ENCODE measurements around the gene GSN. TPM values are rescaled to one million over a fixed set of nuclear protein-coding genes. Genes with fewer than 3 reads are reported as not detected.

Gene GSN
- total RNA-seq, 2 experiments from 2014 or later = 2.6 to 2.7 TPM

GRCh38 chr9:121367306-121368137 lies 99.6 kb downstream of the GSN start:
- peak overlapping the region; percentile 89 for H3K4me3 Mint-ChIP-seq
- peak overlapping the region; percentile 98 for H3K4me3 ChIP-seq (ENCODE audit: low read length)
- no peaks in the 10 kb centered on the region for H3K27me3 Mint-ChIP-seq
- peaks cover 79% of the 10 kb centered on the region for H3K4me1 Mint-ChIP-seq (ENCODE audit: low read depth)
- no peak overlapping the region for H3K27ac ChIP-seq (ENCODE audit: low read depth in 1 of 2, low read length in 2 of 2)
- H3K9me3 ChIP-seq (ENCODE audit: control insufficient read depth in 1 of 2, insufficient read depth in 1 of 2, low read length in 2 of 2) = peaks cover 0 to 3% of the 10 kb centered on the region in 2 experiments
- H3K27me3 ChIP-seq (ENCODE audit: control insufficient read depth in 1 of 2, insufficient read depth in 2 of 2, low read length in 2 of 2) = no peaks in the 10 kb centered on the region
- H3K36me3 ChIP-seq (ENCODE audit: insufficient read depth, low read length) = peaks cover 4% of the 10 kb centered on the region
- ATAC-seq (ENCODE audit: poor library complexity) = no peak
- H3K36me3 Mint-ChIP-seq (ENCODE audit: low read depth) = no peaks in the 10 kb centered on the region
- no peaks in the 10 kb centered on the region for H3K9me3 Mint-ChIP-seq
- TF ChIP-seq CTCF (IDR thresholded peaks at IDR 0.05) = no peak
- H3K4me1 ChIP-seq (ENCODE audit: insufficient read depth, low read length) = peaks cover 16% of the 10 kb centered on the region
- CTCF ChIA-PET = interaction anchor here (2.5 kb wide), 1 partner anchor 47 kb away, joined by 15 read pairs; no protein-coding TSS in a partner anchor
- intact Hi-C loops (cut with DNase I, micrococcal nuclease) = loop anchor here in 1 of 2 experiments (5.0 kb wide), 1 partner anchor 165 kb away; the partner anchor contains the start of gene RAB14
- POLR2A ChIA-PET = interaction anchor here (0.6 to 1.7 kb wide), 2 partner anchors 9 to 623 kb away, joined by 3 to 5 read pairs; no protein-coding TSS in a partner anchor
- peak overlapping the region; percentile 89 for H3K27ac Mint-ChIP-seq
- no peak for DNase-seq

GRCh38 chr9:121368138-121368522 lies 100.2 kb downstream of the GSN start:
- Histone ChIP-seq H3K4me3 (ENCODE audit: low read length) (peak overlapping the region; percentile 98), H3K9me3 (ENCODE audit: control insufficient read depth in 1 of 2, insufficient read depth in 1 of 2, low read length in 2 of 2) (peaks cover 0 to 3% of the 10 kb centered on the region in 2 experiments), H3K36me3 (ENCODE audit: insufficient read depth, low read length) (peaks cover 4% of the 10 kb centered on the region), H3K27me3 (ENCODE audit: control insufficient read depth in 1 of 2, insufficient read depth in 2 of 2, low read length in 2 of 2) (no peaks in the 10 kb centered on the region), H3K27ac (ENCODE audit: low read depth in 1 of 2, low read length in 2 of 2) (no peak overlapping the region), H3K4me1 (ENCODE audit: insufficient read depth, low read length) (peaks cover 16% of the 10 kb centered on the region)
- intact Hi-C loops (cut with DNase I, micrococcal nuclease) = loop anchor here in 1 of 2 experiments (5.0 kb wide), 1 partner anchor 166 kb away; the partner anchor contains the start of gene RAB14
- Mint-ChIP-seq H3K4me3 (peak overlapping the region; percentile 89), H3K36me3 (ENCODE audit: low read depth) (no peaks in the 10 kb centered on the region), H3K27me3 (no peaks in the 10 kb centered on the region), H3K27ac (peak overlapping the region; percentile 89), H3K4me1 (ENCODE audit: low read depth) (peaks cover 79% of the 10 kb centered on the region), H3K9me3 (no peaks in the 10 kb centered on the region)
- DNase-seq = peak in 1 of 14 experiments; percentile 30
- no peak for TF ChIP-seq CTCF (IDR thresholded peaks at IDR 0.05)
- ChIA-PET POLR2A (interaction anchor here (0.7 to 1.7 kb wide), 2 partner anchors 9 to 653 kb away, joined by 3 to 5 read pairs; no protein-coding TSS in a partner anchor), CTCF (interaction anchor here (2.5 kb wide), 1 partner anchor 48 kb away, joined by 15 read pairs; no protein-coding TSS in a partner anchor)
- ATAC-seq (ENCODE audit: poor library complexity) = no peak

- no peak for ATAC-seq (ENCODE audit: poor library complexity)
- peaks cover 78% of the 10 kb centered on the region for H3K4me1 Mint-ChIP-seq (ENCODE audit: low read depth)
- H3K27me3 Mint-ChIP-seq = no peaks in the 10 kb centered on the region
- H3K27me3 ChIP-seq (ENCODE audit: control insufficient read depth in 1 of 2, insufficient read depth in 2 of 2, low read length in 2 of 2) = no peaks in the 10 kb centered on the region
- peak overlapping the region; percentile 98 for H3K4me3 ChIP-seq (ENCODE audit: low read length)
- peak overlapping the region; percentile 89 for H3K4me3 Mint-ChIP-seq
- peaks cover 16% of the 10 kb centered on the region for H3K4me1 ChIP-seq (ENCODE audit: insufficient read depth, low read length)
- intact Hi-C loops (cut with DNase I, micrococcal nuclease) = loop anchor here in 1 of 2 experiments (5.0 kb wide), 1 partner anchor 166 kb away; the partner anchor contains the start of gene RAB14
- no peaks in the 10 kb centered on the region for H3K36me3 Mint-ChIP-seq (ENCODE audit: low read depth)
- peak overlapping the region; percentile 89 for H3K27ac Mint-ChIP-seq
- no peaks in the 10 kb centered on the region for H3K9me3 Mint-ChIP-seq
- H3K27ac ChIP-seq (ENCODE audit: low read depth in 1 of 2, low read length in 2 of 2) = peak overlapping the region in 1 of 2 donors; percentile 30
- peaks cover 4% of the 10 kb centered on the region for H3K36me3 ChIP-seq (ENCODE audit: insufficient read depth, low read length)
- H3K9me3 ChIP-seq (ENCODE audit: control insufficient read depth in 1 of 2, insufficient read depth in 1 of 2, low read length in 2 of 2) = peaks cover 0 to 3% of the 10 kb centered on the region in 2 experiments
- TF ChIP-seq CTCF (IDR thresholded peaks at IDR 0.05) = no peak
- ChIA-PET CTCF (interaction anchor here (2.5 kb wide), 1 partner anchor 49 kb away, joined by 15 read pairs; no protein-coding TSS in a partner anchor), POLR2A (interaction anchor here (0.7 to 1.7 kb wide), 6 partner anchors 10 to 653 kb away, joined by 3 to 11 read pairs (median 4); no protein-coding TSS in a partner anchor)
- peak in 4 of 14 experiments; percentile 7 to 65 (median 58) for DNase-seq
Observed at GRCh38 chr9:121368745-121369144, 100.8 kb downstream of the GSN start.

Measured in CD4-positive, alpha-beta T cell (primary cell).